ENCODE data around the gene HIPK2. TPM values are rescaled to one million over a fixed set of nuclear protein-coding genes. Genes with fewer than 3 reads are reported as not detected.

HIPK2 gene
- total RNA-seq, 1 experiment from 2014 or later, result 19.4 TPM

- in situ Hi-C loops (cut with HindIII; ENCODE audit: low pct_unique_long_range_greater_than_20kb, low sequenced_read_pairs), result no loop called here
Measured at GRCh38 chr7:139691253-139691781, 86.5 kb downstream of the HIPK2 start.

GRCh38 chr7:139687980-139688632 lies 89.7 kb downstream of the HIPK2 start:
- DNase-seq (ENCODE audit: low read depth), result peak; percentile 67
- in situ Hi-C loops (cut with HindIII; ENCODE audit: low pct_unique_long_range_greater_than_20kb, low sequenced_read_pairs), result no loop called here

More at GRCh38 chr7:139691253-139691781, 86.5 kb downstream of the HIPK2 start:
- DNase-seq (ENCODE audit: low read depth), result no peak

- DNase-seq (ENCODE audit: low read depth), result no peak
- in situ Hi-C loops (cut with HindIII; ENCODE audit: low pct_unique_long_range_greater_than_20kb, low sequenced_read_pairs), result no loop called here
Measured at GRCh38 chr7:139687211-139687954, 90.4 kb downstream of the HIPK2 start.

- DNase-seq (ENCODE audit: low read depth), result no peak
- in situ Hi-C loops (cut with HindIII; ENCODE audit: low pct_unique_long_range_greater_than_20kb, low sequenced_read_pairs), result no loop called here
Measured at GRCh38 chr7:139683137-139683921, 94.5 kb downstream of the HIPK2 start.

DNA sequence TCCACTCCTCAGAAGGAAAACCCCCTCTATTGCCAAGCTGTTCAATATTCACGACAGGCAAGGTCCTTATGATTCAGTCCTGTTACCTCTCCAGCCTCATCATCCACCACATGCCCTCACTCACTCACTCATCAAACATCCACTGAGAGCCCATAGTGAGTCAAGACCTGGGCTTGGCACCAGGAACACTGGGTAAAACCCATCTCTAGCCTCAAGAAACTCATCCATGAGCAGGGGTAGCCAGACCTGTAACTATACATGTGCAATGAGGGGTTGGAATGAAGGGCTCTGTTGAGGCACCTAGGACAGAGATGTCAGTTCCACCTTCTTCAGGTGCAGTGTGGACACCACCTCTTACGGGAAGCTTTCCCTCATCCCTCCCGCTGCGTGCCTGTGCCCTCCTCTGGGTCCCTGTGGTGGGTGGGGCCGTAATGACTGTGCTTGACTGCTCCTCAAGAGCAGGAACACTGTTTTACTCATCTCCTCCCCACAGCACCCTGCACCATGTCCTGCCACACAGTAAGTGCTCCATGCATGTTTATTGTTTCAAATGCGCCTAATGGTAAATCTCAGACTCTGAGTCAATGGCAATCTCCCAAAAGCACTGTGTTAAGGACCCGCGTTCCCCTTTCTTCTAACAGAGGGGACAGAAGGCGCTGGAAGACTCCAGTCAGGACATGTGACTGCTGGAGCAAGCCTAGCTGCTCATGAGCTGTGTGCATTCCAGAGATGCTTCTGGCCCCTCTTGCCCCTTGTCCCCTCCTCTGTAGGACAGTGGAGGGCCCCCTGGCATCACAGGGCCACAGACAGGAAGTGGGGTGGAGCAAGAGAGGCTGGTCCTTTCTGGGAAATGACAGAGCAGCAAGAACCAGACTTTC lies 95.4 kb downstream of the HIPK2 start:
- peak; percentile 90 for DNase-seq (ENCODE audit: low read depth)
- in situ Hi-C loops (cut with HindIII; ENCODE audit: low pct_unique_long_range_greater_than_20kb, low sequenced_read_pairs), result no loop called here

DNA sequence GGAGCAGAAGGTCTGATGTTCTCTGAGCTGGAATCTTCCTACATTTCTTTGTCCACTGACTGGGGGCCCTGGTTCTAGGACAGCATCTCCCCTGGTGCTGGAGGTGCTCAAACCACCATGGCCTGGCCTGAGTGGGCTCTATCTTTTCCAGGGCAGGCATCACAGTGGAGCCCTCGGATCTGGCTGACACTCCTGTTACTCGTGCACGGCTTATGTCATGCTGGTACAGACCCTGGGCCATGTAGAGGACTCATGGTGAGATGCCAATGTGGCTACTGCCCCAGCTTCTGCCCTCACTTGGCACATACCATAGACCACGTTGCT lies 96.0 kb downstream of the HIPK2 start:
- in situ Hi-C loops (cut with HindIII; ENCODE audit: low pct_unique_long_range_greater_than_20kb, low sequenced_read_pairs), result no loop called here
- DNase-seq (ENCODE audit: low read depth), result no peak

- no peak for DNase-seq (ENCODE audit: low read depth)
- in situ Hi-C loops (cut with HindIII; ENCODE audit: low pct_unique_long_range_greater_than_20kb, low sequenced_read_pairs), result no loop called here
Measured at GRCh38 chr7:139681463-139681755, 96.4 kb downstream of the HIPK2 start.

DNA sequence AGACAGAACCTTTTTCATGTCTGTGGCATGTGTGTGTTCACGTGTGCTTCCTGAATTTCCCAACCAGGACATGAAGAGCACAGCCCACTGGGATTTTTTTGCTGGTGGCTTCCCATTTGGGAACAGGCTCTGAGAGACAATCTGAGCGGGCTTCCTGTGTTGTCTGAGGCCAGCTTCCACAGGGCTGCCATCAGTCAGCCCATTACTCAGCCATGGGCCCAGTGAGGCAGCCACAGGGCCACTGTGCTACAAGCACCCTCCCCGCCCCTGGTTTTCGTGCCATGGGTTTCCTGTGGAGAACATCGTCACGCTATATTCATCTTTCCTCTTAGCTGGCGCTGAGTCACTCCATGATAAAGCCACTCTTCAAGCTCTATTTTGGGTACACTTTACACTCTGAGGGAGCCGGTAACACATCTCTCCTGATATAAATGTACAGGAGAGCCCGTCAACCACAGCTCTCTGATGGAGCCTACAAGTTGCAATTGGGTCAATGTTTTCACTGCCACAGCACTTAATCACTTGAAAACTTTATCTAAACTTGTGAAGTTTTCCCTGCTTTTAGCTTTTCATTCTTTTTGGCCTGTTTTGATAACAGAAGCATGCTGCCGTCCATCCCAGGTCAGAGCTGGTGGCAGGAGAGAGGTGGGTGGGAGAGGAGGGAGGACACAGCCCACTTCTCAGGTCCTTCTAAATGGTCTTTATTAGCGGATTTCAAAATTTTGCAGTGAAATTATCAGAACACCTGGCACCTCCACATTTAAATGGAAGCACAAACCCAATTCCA lies 96.9 kb downstream of the HIPK2 start:
- in situ Hi-C loops (cut with HindIII; ENCODE audit: low pct_unique_long_range_greater_than_20kb, low sequenced_read_pairs), result no loop called here
- DNase-seq (ENCODE audit: low read depth), result peak; percentile 90

GRCh38 chr7:139679731-139680594 lies 97.8 kb downstream of the HIPK2 start:
- in situ Hi-C loops (cut with HindIII; ENCODE audit: low pct_unique_long_range_greater_than_20kb, low sequenced_read_pairs), result no loop called here
- peak; percentile 91 for DNase-seq (ENCODE audit: low read depth)

DNA sequence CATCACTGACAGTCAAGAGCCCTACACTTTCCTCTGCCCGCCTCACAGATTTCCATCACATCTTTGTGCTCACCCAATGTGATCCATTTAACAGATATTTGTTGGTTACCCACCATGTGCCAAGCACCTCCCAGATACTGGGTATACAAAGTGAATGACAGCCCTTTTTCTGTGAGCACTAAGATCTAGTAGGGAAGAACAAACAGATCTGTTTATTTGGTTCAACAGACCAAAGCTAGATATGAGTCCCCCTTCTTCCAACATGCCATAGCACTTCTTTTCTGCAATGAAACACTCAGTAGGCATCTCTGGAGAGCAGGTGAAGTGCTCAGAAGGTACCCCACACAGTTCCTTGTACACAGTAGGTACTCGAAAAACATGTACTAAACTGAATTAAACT lies 101.4 kb downstream of the HIPK2 start:
- no peak for DNase-seq (ENCODE audit: low read depth)
- in situ Hi-C loops (cut with HindIII; ENCODE audit: low pct_unique_long_range_greater_than_20kb, low sequenced_read_pairs), result no loop called here

- peak; percentile 44 for DNase-seq (ENCODE audit: low read depth)
- in situ Hi-C loops (cut with HindIII; ENCODE audit: low pct_unique_long_range_greater_than_20kb, low sequenced_read_pairs), result no loop called here
Measured at GRCh38 chr7:139675127-139676125, 102.4 kb downstream of the HIPK2 start.

- in situ Hi-C loops (cut with HindIII; ENCODE audit: low pct_unique_long_range_greater_than_20kb, low sequenced_read_pairs), result no loop called here
- DNase-seq (ENCODE audit: low read depth), result no peak
Measured at GRCh38 chr7:139674752-139675126, 103.1 kb downstream of the HIPK2 start.

DNA sequence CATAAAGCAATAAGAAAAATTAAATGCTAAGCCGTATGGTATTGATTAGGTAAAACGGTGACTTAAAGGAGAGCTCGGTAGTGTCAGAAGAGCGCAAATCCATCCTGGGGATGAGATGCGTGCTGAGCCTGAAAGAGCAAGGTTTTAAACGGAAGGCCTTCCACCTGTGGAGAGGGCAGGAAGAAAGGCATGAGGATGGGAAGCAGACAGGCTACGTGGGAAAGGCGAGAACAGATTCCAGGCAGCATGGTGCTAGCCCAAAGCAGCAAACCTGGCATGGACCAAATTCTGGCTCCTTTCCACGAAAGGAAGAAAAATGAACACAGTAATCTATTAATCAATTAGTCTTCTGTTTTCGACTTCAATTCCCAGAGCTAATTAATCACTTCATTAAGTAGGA lies 103.5 kb downstream of the HIPK2 start:
- DNase-seq (ENCODE audit: low read depth), result no peak
- in situ Hi-C loops (cut with HindIII; ENCODE audit: low pct_unique_long_range_greater_than_20kb, low sequenced_read_pairs), result no loop called here

- DNase-seq (ENCODE audit: low read depth), result no peak
- in situ Hi-C loops (cut with HindIII; ENCODE audit: low pct_unique_long_range_greater_than_20kb, low sequenced_read_pairs), result no loop called here
Measured at GRCh38 chr7:139673762-139674161, 104.0 kb downstream of the HIPK2 start.

GRCh38 chr7:139673230-139673629 lies 104.6 kb downstream of the HIPK2 start:
- in situ Hi-C loops (cut with HindIII; ENCODE audit: low pct_unique_long_range_greater_than_20kb, low sequenced_read_pairs), result no loop called here
- DNase-seq (ENCODE audit: low read depth), result no peak

DNA sequence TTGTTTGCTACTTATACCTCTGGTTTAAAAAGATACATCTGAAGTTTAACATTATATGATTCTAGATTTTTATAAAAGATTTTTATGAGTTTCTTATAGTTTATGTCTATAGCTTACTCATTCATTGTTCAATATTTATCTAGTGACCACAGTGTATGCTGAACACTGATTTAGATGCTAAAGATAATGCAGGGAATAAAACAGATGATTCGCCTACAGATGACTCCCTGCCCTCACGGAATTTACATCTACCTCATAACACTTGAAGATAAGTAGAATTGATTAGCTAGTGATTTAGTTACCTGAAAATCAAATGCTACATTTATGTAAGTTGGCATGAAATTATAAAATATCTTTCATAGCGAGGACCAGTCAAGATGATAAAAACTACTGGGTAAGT lies 105.8 kb downstream of the HIPK2 start:
- DNase-seq (ENCODE audit: low read depth), result no peak
- in situ Hi-C loops (cut with HindIII; ENCODE audit: low pct_unique_long_range_greater_than_20kb, low sequenced_read_pairs), result no loop called here
